Fibroblast of gingiva (primary cell): ENCODE results near the gene RRAS.
"Not testable (repeated sequence)": the region's sequence is repeated elsewhere in the genome, so short reads cannot be mapped to it uniquely, and the experiment has no call there.

Source experiments
- DNase-seq: peaks from one replicate; pipeline ENCODE4 v3.0.0-alpha.2; 2011; ENCODE audit warnings: low read depth

The RRAS gene

GRCh38 chr19:49631014-49631588 is 8.8 kb downstream of the RRAS start:
- DNase-seq = no peak

- no peak for DNase-seq
Observed at GRCh38 chr19:49629659-49630058, 10.3 kb downstream of the RRAS start.

GRCh38 chr19:49626226-49626625 is 13.7 kb downstream of the RRAS start:
- no peak for DNase-seq

GRCh38 chr19:49624967-49625910 is 14.7 kb downstream of the RRAS start:
- no peak for DNase-seq

- DNase-seq = not testable (repeated sequence)
Observed at GRCh38 chr19:49617860-49618259, 22.1 kb downstream of the RRAS start.

- DNase-seq = no peak
Observed at GRCh38 chr19:49616945-49617344, 23.0 kb downstream of the RRAS start.

GRCh38 chr19:49616532-49616931 is 23.4 kb downstream of the RRAS start:
- no peak for DNase-seq

GRCh38 chr19:49615861-49616260 is 24.1 kb downstream of the RRAS start:
- no peak for DNase-seq

- DNase-seq = peak; percentile 43
Observed at GRCh38 chr19:49614096-49614833, 25.7 kb downstream of the RRAS start.

GRCh38 chr19:49613374-49613773 is 26.6 kb downstream of the RRAS start:
- peak; percentile 32 for DNase-seq

- DNase-seq = no peak
Observed at GRCh38 chr19:49609499-49610092, 30.3 kb downstream of the RRAS start.

GRCh38 chr19:49605605-49606004 is 34.3 kb downstream of the RRAS start:
- DNase-seq = no peak

GRCh38 chr19:49602806-49603205 is 37.1 kb downstream of the RRAS start:
- DNase-seq = no peak

- DNase-seq = no peak
Observed at GRCh38 chr19:49601482-49602038, 38.4 kb downstream of the RRAS start.

GRCh38 chr19:49599378-49600295 is 40.3 kb downstream of the RRAS start:
- DNase-seq = no peak

GRCh38 chr19:49597703-49597974 is 42.3 kb downstream of the RRAS start:
- DNase-seq = no peak

- DNase-seq = no peak
Observed at GRCh38 chr19:49596954-49597702, 42.8 kb downstream of the RRAS start.

GRCh38 chr19:49596407-49596806 is 43.5 kb downstream of the RRAS start:
- DNase-seq = no peak

GRCh38 chr19:49595819-49596404 is 44.0 kb downstream of the RRAS start:
- no peak for DNase-seq
